Fibroblast of lung (primary cell): ENCODE measurements around the gene DPY19L1. TPM values are rescaled to one million over a fixed set of nuclear protein-coding genes. Genes with fewer than 3 reads are reported as not detected.

ENCODE experiments used
- DNase-seq, 2 donors: peaks; one replicate each; pipeline versions ENCODE4 v3.0.0 to v3.0.0-alpha.2; 2010; ENCODE audit warnings: low read depth in 2 of 2
- H2AFZ ChIP-seq: 2 replicates; pipeline ENCODE4 v1.5.1; 2012; ENCODE audit warnings: low read length, control low read depth, inconsistent platforms
- H3K27ac ChIP-seq: 2 replicates; pipeline ENCODE4 v1.5.1; 2011; ENCODE audit warnings: low read length, control low read depth; ENCODE audit not compliant: insufficient read depth
- H3K27me3 ChIP-seq: 2 replicates; pipeline ENCODE4 v1.5.1; 2011; ENCODE audit warnings: mild to moderate bottlenecking, low read length; ENCODE audit not compliant: control insufficient read depth, insufficient read depth
- H3K36me3 ChIP-seq: 2 replicates; pipeline ENCODE4 v1.5.1; 2011; ENCODE audit warnings: low read length; ENCODE audit not compliant: control insufficient read depth, insufficient read depth
- H3K4me1 ChIP-seq: 2 replicates; pipeline ENCODE4 v1.5.1; 2011; ENCODE audit warnings: low read length; ENCODE audit not compliant: control insufficient read depth, insufficient read depth; ENCODE audit errors: extremely low read depth
- H3K4me2 ChIP-seq: 2 replicates; pipeline ENCODE4 v1.5.1; 2011; ENCODE audit warnings: low read length, control low read depth; ENCODE audit not compliant: insufficient read depth; ENCODE audit errors: extremely low read depth
- H3K4me3 ChIP-seq, 4 experiments: fragments of 200-600 bp in 1 of 4; sonication (generic) in 1 of 4; replicated peaks in 1 of 4; 2 replicates each; pipeline ENCODE4 v1.5.1; 2011 to 2016; ENCODE audit warnings: low read length in 4 of 4, low read depth in 3 of 4, mild to moderate bottlenecking in 3 of 4, control low read depth in 2 of 4, inconsistent platforms in 1 of 4, mixed read lengths in 1 of 4; ENCODE audit not compliant: insufficient read depth in 1 of 4; ENCODE audit errors: control extremely low read depth in 1 of 4
- H3K79me2 ChIP-seq: 2 replicates; pipeline ENCODE4 v1.5.1; 2012; ENCODE audit warnings: mild to moderate bottlenecking, low read length, inconsistent platforms; ENCODE audit not compliant: control insufficient read depth, insufficient read depth
- H3K9ac ChIP-seq: 2 replicates; pipeline ENCODE4 v1.5.1; 2011; ENCODE audit warnings: mild to moderate bottlenecking, low read length, control low read depth; ENCODE audit not compliant: insufficient read depth
- H3K9me3 ChIP-seq: 2 replicates; pipeline ENCODE4 v1.5.1; 2012; ENCODE audit warnings: low read depth, low read length; ENCODE audit not compliant: control insufficient read depth, insufficient read depth
- H4K20me1 ChIP-seq: 2 replicates; pipeline ENCODE4 v1.5.1; 2011; ENCODE audit warnings: low read length; ENCODE audit not compliant: control insufficient read depth, insufficient read depth; ENCODE audit errors: extremely low read depth
- EZH2 ChIP-seq: IDR thresholded peaks from 2 replicates; pipeline ENCODE4 v1.5.1; 2012; ENCODE audit warnings: low read length, control low read depth, mild to moderate bottlenecking; ENCODE audit errors: missing control alignments
- polyA plus RNA-seq, 2 donors: library from polyadenylated mRNA; depleted of rRNA in 1 of 2; stranded (reverse) in 1 of 2; unstranded in 1 of 2; fragments of >200 nt; gene quantifications; 2 replicates each; pipeline ENCODE4 v1.2.1, GENCODE V29; 2011 to 2012; ENCODE audit warnings: missing spikeins in 1 of 2
- total RNA-seq: library from RNA; depleted of rRNA; stranded (reverse); fragments of >200 nt; gene quantifications from 2 replicates; pipeline ENCODE4 v1.2.1, GENCODE V29; 2014
- TF ChIP-seq, protein P1 (sequence below), 2 donors: IDR thresholded peaks in 1 of 2; conservative IDR thresholded peaks in 1 of 2; 1 replicate in 1 of 2; 2 replicates in 1 of 2; pipeline ENCODE4 v1.5.1; 2011 to 2012; ENCODE audit warnings: low read length in 2 of 2, control low read depth in 1 of 2, inconsistent platforms in 1 of 2, low read depth in 1 of 2, mild to moderate bottlenecking in 1 of 2

Gene DPY19L1
- total and polyA plus RNA-seq, 2 donors (not counting 1 experiment from before 2014, with no cell fraction given): 30.1 to 31.8 TPM

DNA sequence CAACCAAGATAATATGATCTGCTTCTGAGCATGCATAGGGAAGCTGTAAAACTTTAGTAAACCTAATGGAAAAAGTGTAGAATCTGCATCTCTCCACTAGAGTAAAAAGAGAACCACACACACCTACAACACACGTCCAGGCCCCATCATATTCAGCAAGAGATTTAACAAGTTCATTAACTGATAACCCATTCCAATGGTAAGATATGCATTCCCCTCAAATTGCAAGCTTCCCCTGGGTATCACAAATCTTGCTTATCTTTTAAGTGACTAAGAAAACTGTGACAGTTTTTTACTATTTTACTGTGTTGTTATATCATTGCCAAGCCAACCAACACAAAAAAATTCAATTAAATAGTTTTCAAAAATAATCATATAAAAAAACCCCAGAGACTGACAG, 8.0 kb downstream of the DPY19L1 start:
- Histone ChIP-seq H3K4me3 (no peak overlapping the region), H3K9ac (no peak overlapping the region), H3K79me2 (peaks cover 6% of the 10 kb centered on the region), H3K4me1 (no peaks in the 10 kb centered on the region), H3K4me2 (no peak overlapping the region), H4K20me1 (no peaks in the 10 kb centered on the region), H2AFZ (no peak overlapping the region), H3K27me3 (no peaks in the 10 kb centered on the region), H3K36me3 (no peaks in the 10 kb centered on the region), H3K9me3 (no peaks in the 10 kb centered on the region), H3K27ac (no peak overlapping the region)
- TF ChIP-seq, protein P1, sequence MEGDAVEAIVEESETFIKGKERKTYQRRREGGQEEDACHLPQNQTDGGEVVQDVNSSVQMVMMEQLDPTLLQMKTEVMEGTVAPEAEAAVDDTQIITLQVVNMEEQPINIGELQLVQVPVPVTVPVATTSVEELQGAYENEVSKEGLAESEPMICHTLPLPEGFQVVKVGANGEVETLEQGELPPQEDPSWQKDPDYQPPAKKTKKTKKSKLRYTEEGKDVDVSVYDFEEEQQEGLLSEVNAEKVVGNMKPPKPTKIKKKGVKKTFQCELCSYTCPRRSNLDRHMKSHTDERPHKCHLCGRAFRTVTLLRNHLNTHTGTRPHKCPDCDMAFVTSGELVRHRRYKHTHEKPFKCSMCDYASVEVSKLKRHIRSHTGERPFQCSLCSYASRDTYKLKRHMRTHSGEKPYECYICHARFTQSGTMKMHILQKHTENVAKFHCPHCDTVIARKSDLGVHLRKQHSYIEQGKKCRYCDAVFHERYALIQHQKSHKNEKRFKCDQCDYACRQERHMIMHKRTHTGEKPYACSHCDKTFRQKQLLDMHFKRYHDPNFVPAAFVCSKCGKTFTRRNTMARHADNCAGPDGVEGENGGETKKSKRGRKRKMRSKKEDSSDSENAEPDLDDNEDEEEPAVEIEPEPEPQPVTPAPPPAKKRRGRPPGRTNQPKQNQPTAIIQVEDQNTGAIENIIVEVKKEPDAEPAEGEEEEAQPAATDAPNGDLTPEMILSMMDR (conservative IDR thresholded peaks at IDR 0.05 in 1 of 2, IDR thresholded peaks at IDR 0.05 in 1 of 2; ENCODE audit: low read depth in 1 of 2, low read length in 2 of 2): no peak
- no peak for TF ChIP-seq EZH2
- no peak for DNase-seq

GRCh38 chr7:35026150-35026549, 11.1 kb downstream of the DPY19L1 start:
- H3K4me1 ChIP-seq: no peaks in the 10 kb centered on the region
- no peak overlapping the region for H3K4me3 ChIP-seq
- H2AFZ ChIP-seq: no peak overlapping the region
- no peak overlapping the region for H3K4me2 ChIP-seq
- no peak for TF ChIP-seq EZH2
- TF ChIP-seq, protein P1 (conservative IDR thresholded peaks at IDR 0.05 in 1 of 2, IDR thresholded peaks at IDR 0.05 in 1 of 2; ENCODE audit: low read depth in 1 of 2, low read length in 2 of 2): no peak
- DNase-seq: no peak
- H3K27ac ChIP-seq: no peak overlapping the region
- H3K36me3 ChIP-seq: no peaks in the 10 kb centered on the region
- no peak overlapping the region for H3K9ac ChIP-seq
- H4K20me1 ChIP-seq: no peaks in the 10 kb centered on the region
- H3K27me3 ChIP-seq: no peaks in the 10 kb centered on the region
- no peaks in the 10 kb centered on the region for H3K9me3 ChIP-seq
- no peaks in the 10 kb centered on the region for H3K79me2 ChIP-seq

- Histone ChIP-seq H3K9ac (no peak overlapping the region), H2AFZ (no peak overlapping the region), H3K79me2 (no peaks in the 10 kb centered on the region), H4K20me1 (no peaks in the 10 kb centered on the region), H3K4me3 (no peak overlapping the region), H3K27ac (no peak overlapping the region), H3K4me2 (no peak overlapping the region), H3K27me3 (no peaks in the 10 kb centered on the region), H3K4me1 (no peaks in the 10 kb centered on the region), H3K9me3 (no peaks in the 10 kb centered on the region), H3K36me3 (no peaks in the 10 kb centered on the region)
- no peak for DNase-seq
- TF ChIP-seq, protein P1 (conservative IDR thresholded peaks at IDR 0.05 in 1 of 2, IDR thresholded peaks at IDR 0.05 in 1 of 2; ENCODE audit: low read depth in 1 of 2, low read length in 2 of 2): no peak
- no peak for TF ChIP-seq EZH2
Observed at GRCh38 chr7:35025369-35025870, 11.9 kb downstream of the DPY19L1 start.
